Fibroblast of pulmonary artery (primary cell): ENCODE data around the gene TTYH1.

Experiments used
- DNase-seq: peaks from one replicate; pipeline ENCODE4 v3.0.0-alpha.2; 2010; ENCODE audit warnings: low read depth
- H3K4me3 ChIP-seq: replicated peaks from 2 replicates; pipeline ENCODE4 v1.5.1; 2011; ENCODE audit warnings: low read depth, mild to moderate bottlenecking, control low read depth, low read length, moderate library complexity
- CTCF ChIP-seq: IDR thresholded peaks from 2 replicates; pipeline ENCODE4 v1.5.1; 2011; ENCODE audit warnings: mild to moderate bottlenecking, control low read depth, low read length, inconsistent platforms; ENCODE audit errors: missing control alignments

The TTYH1 gene

GRCh38 chr19:54425382-54425723 lies 10.1 kb downstream of the TTYH1 start:
- DNase-seq: no peak
- TF ChIP-seq CTCF: no peak
- H3K4me3 ChIP-seq: no peak overlapping the region

- H3K4me3 ChIP-seq: no peak overlapping the region
- no peak for DNase-seq
- TF ChIP-seq CTCF: no peak
Measured at GRCh38 chr19:54426291-54426931, 11.1 kb downstream of the TTYH1 start.

GRCh38 chr19:54427586-54427985 lies 12.3 kb downstream of the TTYH1 start:
- TF ChIP-seq CTCF: no peak
- DNase-seq: no peak
- no peak overlapping the region for H3K4me3 ChIP-seq

- TF ChIP-seq CTCF: no peak
- DNase-seq: no peak
- H3K4me3 ChIP-seq: no peak overlapping the region
Measured at GRCh38 chr19:54428323-54429175, 13.3 kb downstream of the TTYH1 start.

- TF ChIP-seq CTCF: no peak
- H3K4me3 ChIP-seq: no peak overlapping the region
- DNase-seq: no peak
Measured at GRCh38 chr19:54429176-54429495, 13.9 kb downstream of the TTYH1 start.

- DNase-seq: no peak
- TF ChIP-seq CTCF: no peak
- no peak overlapping the region for H3K4me3 ChIP-seq
Measured at GRCh38 chr19:54429545-54430227, 14.4 kb downstream of the TTYH1 start.
